Calu3 (cell line): ENCODE results near the gene RETREG3. TPM values are rescaled to one million over a fixed set of nuclear protein-coding genes. Genes with fewer than 3 reads are reported as not detected.

Experiments used
- BruUV-seq: library from RNA; stranded (reverse); fragments of 400-500 nt; replicated peaks from 2 replicates; lab custom pipeline; 2021; lab: Mats Ljungman, UMichigan
- CTCF ChIA-PET: fragments of 300-600 bp; sonication (Branson Sonifier 250); formaldehyde crosslinking; loops from one replicate; lab custom pipeline; 2022; ENCODE audit warnings: antibody characterized with exemption; lab: Charles Lee
- DNase-seq: peaks from one replicate; pipeline ENCODE4 v3.0.0; 2022
- H3K27ac Mint-ChIP-seq: one replicate; pipeline ENCODE4 v1.8.0; 2022; ENCODE audit warnings: mixed read lengths; ENCODE audit not compliant: unreplicated experiment
- H3K27me3 Mint-ChIP-seq: one replicate; pipeline ENCODE4 v1.8.0; 2022; ENCODE audit warnings: mixed read lengths; ENCODE audit not compliant: unreplicated experiment
- H3K36me3 Mint-ChIP-seq: one replicate; pipeline ENCODE4 v1.8.0; 2022; ENCODE audit warnings: mild to moderate bottlenecking, moderate library complexity, mixed read lengths; ENCODE audit not compliant: insufficient read depth, unreplicated experiment
- H3K4me1 Mint-ChIP-seq: one replicate; pipeline ENCODE4 v1.8.0; 2022; ENCODE audit warnings: mild to moderate bottlenecking, low read depth, mixed read lengths; ENCODE audit not compliant: unreplicated experiment
- H3K4me3 Mint-ChIP-seq: one replicate; pipeline ENCODE4 v1.8.0; 2022; ENCODE audit warnings: mild to moderate bottlenecking, low read depth, moderate library complexity, mixed read lengths; ENCODE audit not compliant: unreplicated experiment
- H3K9me3 Mint-ChIP-seq: one replicate; pipeline ENCODE4 v1.8.0; 2022; ENCODE audit warnings: low read depth, mixed read lengths; ENCODE audit not compliant: unreplicated experiment
- intact Hi-C: fragments of 100-400 bp; cut with micrococcal nuclease; formaldehyde crosslinking; loops from one replicate; pipeline ENCODE4 v1.10.0; 2022; ENCODE audit not compliant: unreplicated experiment
- total RNA-seq: library from RNA; stranded (reverse); gene quantifications from 2 replicates; pipeline ENCODE4 v1.2.3, GENCODE V29; 2022
- TF ChIP-seq, protein P1 (sequence below): fragments of 200-600 bp; IDR thresholded peaks from one replicate; pipeline ENCODE4 v1.8.0; 2022; ENCODE audit warnings: antibody characterized with exemption; ENCODE audit not compliant: unreplicated experiment

Gene RETREG3
- total RNA-seq, 1 experiment from 2014 or later: 71.2 TPM

- BruUV-seq: no TSS peak
- CTCF ChIA-PET: interaction anchor here (0.9 to 1.4 kb wide), 4 partner anchors 15 to 260 kb away, joined by 3 to 9 read pairs (median 3); partner anchors contain the start of genes BECN1 and PSMC3IP
- intact Hi-C loops: no loop called here
- H3K27me3 Mint-ChIP-seq: no peaks in the 10 kb centered on the region
- no peaks in the 10 kb centered on the region for H3K9me3 Mint-ChIP-seq
- H3K36me3 Mint-ChIP-seq: peaks cover 75% of the 10 kb centered on the region
- peak; percentile 67 for DNase-seq
- TF ChIP-seq, protein P1, sequence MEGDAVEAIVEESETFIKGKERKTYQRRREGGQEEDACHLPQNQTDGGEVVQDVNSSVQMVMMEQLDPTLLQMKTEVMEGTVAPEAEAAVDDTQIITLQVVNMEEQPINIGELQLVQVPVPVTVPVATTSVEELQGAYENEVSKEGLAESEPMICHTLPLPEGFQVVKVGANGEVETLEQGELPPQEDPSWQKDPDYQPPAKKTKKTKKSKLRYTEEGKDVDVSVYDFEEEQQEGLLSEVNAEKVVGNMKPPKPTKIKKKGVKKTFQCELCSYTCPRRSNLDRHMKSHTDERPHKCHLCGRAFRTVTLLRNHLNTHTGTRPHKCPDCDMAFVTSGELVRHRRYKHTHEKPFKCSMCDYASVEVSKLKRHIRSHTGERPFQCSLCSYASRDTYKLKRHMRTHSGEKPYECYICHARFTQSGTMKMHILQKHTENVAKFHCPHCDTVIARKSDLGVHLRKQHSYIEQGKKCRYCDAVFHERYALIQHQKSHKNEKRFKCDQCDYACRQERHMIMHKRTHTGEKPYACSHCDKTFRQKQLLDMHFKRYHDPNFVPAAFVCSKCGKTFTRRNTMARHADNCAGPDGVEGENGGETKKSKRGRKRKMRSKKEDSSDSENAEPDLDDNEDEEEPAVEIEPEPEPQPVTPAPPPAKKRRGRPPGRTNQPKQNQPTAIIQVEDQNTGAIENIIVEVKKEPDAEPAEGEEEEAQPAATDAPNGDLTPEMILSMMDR: no peak
- H3K4me1 Mint-ChIP-seq: peaks cover 34% of the 10 kb centered on the region
- peak overlapping the region; percentile 100 for H3K4me3 Mint-ChIP-seq
- peak overlapping the region; percentile 93 for H3K27ac Mint-ChIP-seq
Measured at GRCh38 chr17:42563543-42563942, 45.6 kb downstream of the RETREG3 start.

- TF ChIP-seq, protein P1: no peak
- Mint-ChIP-seq H3K4me3 (peak overlapping the region; percentile 100), H3K4me1 (peaks cover 33% of the 10 kb centered on the region), H3K27ac (peak overlapping the region; percentile 93), H3K36me3 (peaks cover 74% of the 10 kb centered on the region), H3K9me3 (no peaks in the 10 kb centered on the region), H3K27me3 (no peaks in the 10 kb centered on the region)
- BruUV-seq: no TSS peak
- no peak for DNase-seq
- CTCF ChIA-PET: interaction anchor here (0.9 to 1.4 kb wide), 3 partner anchors 15 to 261 kb away, joined by 3 to 9 read pairs (median 3); partner anchors contain the start of genes BECN1 and PSMC3IP
- intact Hi-C loops: no loop called here
Measured at GRCh38 chr17:42563143-42563509, 46.0 kb downstream of the RETREG3 start.

DNA sequence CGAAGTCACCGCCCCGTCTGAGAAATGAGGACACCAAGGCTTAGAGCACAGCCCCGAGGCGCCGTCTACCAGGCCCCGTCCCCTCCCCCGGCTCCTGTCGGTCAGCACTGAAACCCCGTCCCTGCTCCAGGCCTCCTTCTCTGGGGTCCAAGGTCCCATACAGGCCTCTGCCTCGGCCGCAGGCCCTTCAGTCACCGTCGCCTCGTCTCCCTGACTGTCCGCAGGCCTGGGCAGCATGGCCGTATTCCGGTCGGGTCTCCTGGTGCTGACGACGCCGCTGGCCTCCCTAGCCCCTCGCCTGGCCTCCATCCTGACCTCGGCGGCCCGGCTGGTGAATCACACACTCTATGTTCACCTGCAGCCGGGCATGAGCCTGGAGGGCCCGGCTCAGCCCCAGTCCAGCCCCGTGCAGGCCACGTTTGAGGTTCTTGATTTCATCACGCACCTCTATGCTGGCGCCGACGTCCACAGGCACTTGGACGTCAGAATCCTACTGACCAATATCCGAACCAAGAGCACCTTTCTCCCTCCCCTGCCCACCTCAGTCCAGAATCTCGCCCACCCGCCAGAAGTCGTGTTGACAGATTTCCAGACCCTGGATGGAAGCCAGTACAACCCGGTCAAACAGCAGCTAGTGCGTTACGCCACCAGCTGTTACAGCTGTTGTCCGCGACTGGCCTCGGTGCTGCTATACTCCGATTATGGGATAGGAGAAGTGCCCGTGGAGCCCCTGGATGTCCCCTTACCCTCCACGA lies 46.6 kb downstream of the RETREG3 start:
- peaks cover 69% of the 10 kb centered on the region for H3K36me3 Mint-ChIP-seq

GRCh38 chr17:42561897-42562387 lies 47.2 kb downstream of the RETREG3 start, which contains the start of gene COASY:
COASY (plus strand) TSS chr17:42562148; CDS start chr17:42562623, 475 bp downstream.
- intact Hi-C loops: no loop called here
- Mint-ChIP-seq H3K36me3 (peaks cover 62% of the 10 kb centered on the region), H3K27ac (peak within 1 kb of the TSS; percentile 93), H3K27me3 (no peaks in the 10 kb centered on the region), H3K9me3 (no peaks in the 10 kb centered on the region), H3K4me1 (peaks cover 25% of the 10 kb centered on the region), H3K4me3 (peak within 1 kb of the TSS; percentile 100)
- TF ChIP-seq, protein P1: no peak
- peak; percentile 98 for DNase-seq
- no TSS peak for BruUV-seq
- CTCF ChIA-PET: no interaction called here

More for the DNA sequence above, 46.6 kb downstream of the RETREG3 start:
- H3K9me3 Mint-ChIP-seq: no peaks in the 10 kb centered on the region
- BruUV-seq: TSS peak; percentile 69
- H3K27me3 Mint-ChIP-seq: no peaks in the 10 kb centered on the region
- DNase-seq: peak; percentile 47
- TF ChIP-seq, protein P1: no peak
- peaks cover 28% of the 10 kb centered on the region for H3K4me1 Mint-ChIP-seq
- H3K27ac Mint-ChIP-seq: peak overlapping the region; percentile 93
- intact Hi-C loops: no loop called here
- peak overlapping the region; percentile 100 for H3K4me3 Mint-ChIP-seq
- CTCF ChIA-PET: interaction anchor here (0.9 to 1.4 kb wide), 3 partner anchors 14 to 261 kb away, joined by 3 to 9 read pairs (median 3); partner anchors contain the start of genes BECN1 and PSMC3IP
